K562 (cell line): ENCODE measurements around the gene ARSA. TPM values are rescaled to one million over a fixed set of nuclear protein-coding genes. Genes with fewer than 3 reads are reported as not detected.

Source experiments
- ADNP ChIP-seq: fragments of 200-800 bp; sonication (Bioruptor generic); IDR thresholded peaks from 2 replicates; pipeline ENCODE4 v1.6.1; 2016; ENCODE audit warnings: missing genetic modification characterization, missing compliant biosample characterization
- C11orf30 ChIP-seq: fragments of 450-650 bp; IDR thresholded peaks from 2 replicates; pipeline ENCODE4 v1.6.1; 2016; ENCODE audit warnings: low read depth, mild to moderate bottlenecking
- CSDE1 ChIP-seq, 2 experiments: fragments of 450-650 bp; IDR thresholded peaks; 2 replicates each; pipeline ENCODE4 v1.6.1; 2016; ENCODE audit warnings: mild to moderate bottlenecking in 1 of 2
- ELF1 ChIP-seq: fragments of 200-800 bp; sonication (Bioruptor generic); IDR thresholded peaks from 2 replicates; pipeline ENCODE4 v1.6.1; 2016; ENCODE audit warnings: missing genetic modification characterization, missing compliant biosample characterization
- ESRRB ChIP-seq: fragments of 250-450 bp; sonication (Bioruptor Pico); IDR thresholded peaks from 2 replicates; pipeline ENCODE4 v1.5.0; 2020; ENCODE audit warnings: mild to moderate bottlenecking, moderate library complexity, borderline replicate concordance
- EZH2 ChIP-seq: IDR thresholded peaks from 2 replicates; pipeline ENCODE4 v1.6.1; 2012; ENCODE audit warnings: low read depth, mild to moderate bottlenecking, inconsistent platforms, low read length, borderline replicate concordance
- KLF6 ChIP-seq: fragments of 250-450 bp; sonication (Bioruptor Pico); IDR thresholded peaks from 2 replicates; pipeline ENCODE4 v1.4.0; 2020; ENCODE audit warnings: mild to moderate bottlenecking, moderate library complexity, borderline replicate concordance
- MTA1 ChIP-seq: fragments of 450-650 bp; IDR thresholded peaks from 2 replicates; pipeline ENCODE4 v1.6.1; 2017; ENCODE audit warnings: borderline replicate concordance
- PRMT5 ChIP-seq: sonication (generic); formaldehyde crosslinking; IDR thresholded peaks from 2 replicates; pipeline ENCODE4 v1.5.0; 2020; ENCODE audit warnings: missing genetic modification reagents
- SMAD4 ChIP-seq: fragments of 250-450 bp; sonication (Bioruptor Pico); conservative IDR thresholded peaks from 2 replicates; pipeline ENCODE4 v1.8.0; 2021; ENCODE audit warnings: inconsistent platforms, mild to moderate bottlenecking, moderate library complexity
- SNAPC5 ChIP-seq: fragments of 250-450 bp; sonication (Bioruptor Pico); IDR thresholded peaks from 2 replicates; pipeline ENCODE4 v1.8.0; 2021; ENCODE audit warnings: moderate library complexity, mild to moderate bottlenecking, inconsistent platforms
- SNRNP70 ChIP-seq: fragments of 200-400 bp; formaldehyde crosslinking; optimal IDR thresholded peaks from 2 replicates; pipeline ENCODE3; 2017; ENCODE audit warnings: low read depth, low read length
- TBP ChIP-seq: optimal IDR thresholded peaks from 2 replicates; pipeline ENCODE3; 2011; ENCODE audit warnings: low read depth, low read length, improper control_type of control experiment
- ZNF23 ChIP-seq: fragments of 250-450 bp; sonication (Bioruptor Pico); IDR thresholded peaks from 2 replicates; pipeline ENCODE4 v1.4.0; 2020; ENCODE audit warnings: mild to moderate bottlenecking
- ZNF347 ChIP-seq: fragments of 450-650 bp; formaldehyde crosslinking; IDR thresholded peaks from 2 replicates; pipeline ENCODE4 v1.4.0; 2020; ENCODE audit warnings: low read depth, mild to moderate bottlenecking, moderate library complexity
- ZNF583 ChIP-seq: fragments of 250-450 bp; sonication (Bioruptor Pico); IDR thresholded peaks from 2 replicates; pipeline ENCODE4 v1.4.0; 2020
- ZNF75A ChIP-seq: fragments of 450-650 bp; formaldehyde crosslinking; IDR thresholded peaks from 2 replicates; pipeline ENCODE4 v1.4.0; 2020; ENCODE audit warnings: mild to moderate bottlenecking
- polyA plus RNA-seq, 8 experiments: library from polyadenylated mRNA; depleted of rRNA in 4 of 8; stranded (reverse) in 5 of 8; unstranded in 3 of 8; fragments of >200 nt; fragmentation: Nextera tagmentation in 2 of 8; fragmentation: Illumina TruSeq in 1 of 8; extraction: Ambion mirVana in 2 of 8; extraction: Trizol in 1 of 8; gene quantifications; 2 replicates each; pipeline versions ENCODE4 v1.2.1 to v1.2.3, GENCODE V29; 2011 to 2014; ENCODE audit warnings: inconsistent platforms in 1 of 8, missing spikeins in 1 of 8
- total RNA-seq, 7 experiments: library from RNA; depleted of rRNA in 6 of 7; stranded (reverse); fragments of >200 nt in 6 of 7; fragmentation: Illumina TruSeq in 2 of 7; extraction: Trizol in 2 of 7; gene quantifications; 2 replicates each; pipeline versions ENCODE4 v1.2.1 to v1.2.3, GENCODE V29; 2011 to 2021; ENCODE audit warnings: low replicate concordance in 1 of 7
- TF ChIP-seq, protein P1 (sequence below), 2 experiments: fragments of 450-650 bp; IDR thresholded peaks; 2 replicates each; pipeline ENCODE4 v1.6.1; 2016; ENCODE audit warnings: mild to moderate bottlenecking in 2 of 2, borderline replicate concordance in 1 of 2, low read depth in 1 of 2, moderate library complexity in 1 of 2
- TF ChIP-seq, protein P2 (sequence below): sonication (generic); formaldehyde crosslinking; IDR thresholded peaks from 2 replicates; pipeline ENCODE4 v1.4.0; 2020; ENCODE audit warnings: mild to moderate bottlenecking, missing genetic modification reagents

Gene ARSA
- total and polyA plus RNA-seq, 9 of the 15 experiments (the other 6 are each of a cell fraction or from before 2014, with no cell fraction given), result 0.32 to 10.9 (median 1.8) TPM; not detected in 1

DNA sequence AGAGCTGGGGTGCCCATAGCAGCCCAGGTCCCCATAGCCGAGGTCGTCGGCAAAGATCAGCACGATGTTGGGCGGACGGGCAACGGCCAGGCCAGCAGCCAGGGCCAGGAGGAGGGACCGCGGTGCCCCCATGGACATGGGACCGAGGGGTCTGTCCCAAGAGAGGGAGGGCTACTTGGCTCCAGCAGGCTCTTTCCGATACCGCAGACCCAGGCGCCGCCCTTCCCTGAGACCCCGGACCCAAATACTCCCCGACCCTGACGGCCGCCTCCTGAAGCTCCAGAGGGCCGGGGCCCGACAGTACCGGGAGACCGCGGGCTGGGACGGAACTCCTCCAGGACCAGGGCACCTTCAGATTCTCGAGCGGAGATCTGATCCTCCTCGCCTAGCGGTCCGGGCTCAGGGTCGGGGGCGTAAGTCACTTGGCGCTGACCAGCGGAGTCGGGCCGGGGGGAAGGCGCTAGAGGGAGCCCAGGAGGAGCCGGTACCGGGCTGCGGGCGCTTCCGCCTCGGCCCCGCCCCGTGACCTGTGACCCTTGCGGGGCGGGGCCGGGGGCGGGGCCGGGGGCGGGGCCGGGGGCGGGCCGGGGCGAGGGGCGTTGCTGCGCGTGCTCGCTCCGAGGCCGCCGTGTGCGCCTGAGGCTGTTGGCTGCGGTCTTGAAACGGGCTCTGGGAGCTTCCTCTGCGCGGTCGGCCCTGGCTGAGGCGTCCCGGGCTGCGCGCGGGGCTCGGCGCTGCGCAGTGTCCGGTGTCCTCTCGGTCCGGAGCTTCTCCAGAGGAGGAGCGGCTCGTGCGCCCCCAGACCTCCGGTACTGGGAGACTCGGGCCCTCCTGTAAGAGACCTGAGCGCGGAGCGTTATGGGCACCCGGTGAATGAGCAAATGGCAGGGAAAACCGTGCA is at the start of gene ARSA (continued):
- no peak for TF ChIP-seq SMAD4 (CRISPR knock-in tag)
- TF ChIP-seq PRMT5, result no peak
- peak; percentile 30 for TF ChIP-seq TBP
- TF ChIP-seq ZNF23, result no peak
- no peak for TF ChIP-seq ZNF347 (CRISPR knock-in tag)
- no peak for TF ChIP-seq MTA1
- TF ChIP-seq EZH2, result no peak
- no peak for TF ChIP-seq C11orf30
- TF ChIP-seq KLF6 (CRISPR knock-in tag), result no peak
- no peak for TF ChIP-seq SNAPC5 (CRISPR knock-in tag)
- TF ChIP-seq SNRNP70, result no peak
- no peak for TF ChIP-seq CSDE1 (IDR thresholded peaks at IDR 0.05)
- TF ChIP-seq, protein P1, sequence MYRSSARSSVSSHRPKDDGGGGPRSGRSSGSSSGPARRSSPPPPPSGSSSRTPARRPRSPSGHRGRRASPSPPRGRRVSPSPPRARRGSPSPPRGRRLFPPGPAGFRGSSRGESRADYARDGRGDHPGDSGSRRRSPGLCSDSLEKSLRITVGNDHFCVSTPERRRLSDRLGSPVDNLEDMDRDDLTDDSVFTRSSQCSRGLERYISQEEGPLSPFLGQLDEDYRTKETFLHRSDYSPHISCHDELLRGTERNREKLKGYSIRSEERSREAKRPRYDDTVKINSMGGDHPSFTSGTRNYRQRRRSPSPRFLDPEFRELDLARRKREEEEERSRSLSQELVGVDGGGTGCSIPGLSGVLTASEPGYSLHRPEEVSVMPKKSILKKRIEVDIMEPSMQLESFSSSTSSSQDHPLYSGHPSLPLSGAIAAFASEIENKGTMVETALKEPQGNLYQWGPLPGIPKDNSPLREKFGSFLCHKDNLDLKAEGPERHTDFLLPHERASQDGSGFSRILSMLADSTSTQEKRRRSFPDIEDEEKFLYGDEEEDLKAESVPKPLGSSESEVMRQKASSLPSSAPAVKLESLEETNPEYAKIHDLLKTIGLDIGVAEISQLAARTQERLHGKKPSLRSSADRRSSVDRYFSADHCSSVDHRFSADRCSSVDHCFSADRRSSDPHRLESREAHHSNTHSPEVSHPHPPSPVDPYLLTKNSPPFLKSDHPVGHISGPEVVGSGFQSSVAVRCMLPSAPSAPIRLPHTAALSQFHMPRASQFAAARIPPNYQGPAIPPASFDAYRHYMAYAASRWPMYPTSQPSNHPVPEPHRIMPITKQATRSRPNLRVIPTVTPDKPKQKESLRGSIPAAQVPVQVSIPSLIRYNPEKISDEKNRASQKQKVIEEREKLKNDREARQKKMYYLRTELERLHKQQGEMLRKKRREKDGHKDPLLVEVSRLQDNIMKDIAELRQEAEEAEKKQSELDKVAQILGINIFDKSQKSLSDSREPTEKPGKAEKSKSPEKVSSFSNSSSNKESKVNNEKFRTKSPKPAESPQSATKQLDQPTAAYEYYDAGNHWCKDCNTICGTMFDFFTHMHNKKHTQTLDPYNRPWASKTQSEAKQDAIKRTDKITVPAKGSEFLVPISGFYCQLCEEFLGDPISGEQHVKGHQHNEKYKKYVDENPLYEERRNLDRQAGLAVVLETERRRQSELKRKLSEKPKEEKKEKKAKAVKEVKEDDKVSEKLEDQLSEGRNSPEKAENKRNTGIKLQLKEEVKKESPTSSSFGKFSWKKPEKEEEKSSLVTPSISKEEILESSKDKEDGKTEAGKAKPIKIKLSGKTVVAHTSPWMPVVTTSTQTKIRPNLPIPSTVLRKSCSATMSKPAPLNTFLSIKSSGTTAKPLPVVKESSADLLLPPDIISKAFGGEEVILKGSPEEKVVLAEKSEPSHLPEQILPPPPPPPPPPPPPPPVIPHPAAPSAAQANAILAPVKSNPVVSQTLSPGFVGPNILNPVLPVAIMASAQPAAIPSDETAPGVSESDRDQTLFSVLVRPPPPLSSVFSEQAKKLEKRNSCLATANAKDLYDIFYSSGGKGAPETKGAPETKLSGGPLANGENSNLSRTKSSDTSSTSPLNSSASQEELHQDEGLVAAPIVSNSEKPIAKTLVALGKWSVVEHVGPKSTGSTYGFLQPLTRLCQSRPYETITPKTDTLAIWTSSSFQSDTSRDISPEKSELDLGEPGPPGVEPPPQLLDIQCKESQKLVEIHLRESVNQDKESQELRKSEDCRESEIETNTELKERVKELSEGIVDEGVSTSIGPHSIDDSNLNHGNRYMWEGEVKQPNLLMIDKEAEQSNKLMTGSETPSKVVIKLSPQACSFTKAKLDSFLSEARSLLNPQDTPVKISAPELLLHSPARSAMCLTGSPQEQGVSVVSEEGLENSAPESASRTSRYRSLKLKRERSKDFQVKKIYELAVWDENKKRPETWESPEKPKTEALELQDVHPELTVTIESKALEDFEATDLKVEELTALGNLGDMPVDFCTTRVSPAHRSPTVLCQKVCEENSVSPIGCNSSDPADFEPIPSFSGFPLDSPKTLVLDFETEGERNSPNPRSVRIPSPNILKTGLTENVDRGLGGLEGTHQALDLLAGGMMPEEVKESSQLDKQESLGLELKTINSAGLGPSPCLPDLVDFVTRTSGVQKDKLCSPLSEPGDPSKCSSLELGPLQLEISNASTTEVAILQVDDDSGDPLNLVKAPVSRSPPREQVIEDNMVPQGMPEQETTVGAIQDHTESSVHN (IDR thresholded peaks at IDR 0.05; ENCODE audit: borderline replicate concordance in 1 of 2, low read depth in 1 of 2), result no peak
- TF ChIP-seq ESRRB, result no peak
- TF ChIP-seq ELF1, result peak; percentile 65
- no peak for TF ChIP-seq ADNP (tag)
- no peak for TF ChIP-seq ZNF583 (CRISPR knock-in tag)
- TF ChIP-seq ZNF75A (CRISPR knock-in tag), result no peak
- TF ChIP-seq, protein P2, sequence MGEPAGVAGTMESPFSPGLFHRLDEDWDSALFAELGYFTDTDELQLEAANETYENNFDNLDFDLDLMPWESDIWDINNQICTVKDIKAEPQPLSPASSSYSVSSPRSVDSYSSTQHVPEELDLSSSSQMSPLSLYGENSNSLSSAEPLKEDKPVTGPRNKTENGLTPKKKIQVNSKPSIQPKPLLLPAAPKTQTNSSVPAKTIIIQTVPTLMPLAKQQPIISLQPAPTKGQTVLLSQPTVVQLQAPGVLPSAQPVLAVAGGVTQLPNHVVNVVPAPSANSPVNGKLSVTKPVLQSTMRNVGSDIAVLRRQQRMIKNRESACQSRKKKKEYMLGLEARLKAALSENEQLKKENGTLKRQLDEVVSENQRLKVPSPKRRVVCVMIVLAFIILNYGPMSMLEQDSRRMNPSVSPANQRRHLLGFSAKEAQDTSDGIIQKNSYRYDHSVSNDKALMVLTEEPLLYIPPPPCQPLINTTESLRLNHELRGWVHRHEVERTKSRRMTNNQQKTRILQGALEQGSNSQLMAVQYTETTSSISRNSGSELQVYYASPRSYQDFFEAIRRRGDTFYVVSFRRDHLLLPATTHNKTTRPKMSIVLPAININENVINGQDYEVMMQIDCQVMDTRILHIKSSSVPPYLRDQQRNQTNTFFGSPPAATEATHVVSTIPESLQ, result no peak
